Sigmoid colon (tissue), 4 donors: ENCODE measurements around the gene KDM3B.

Experiments used
- CTCF ChIP-seq, 4 experiments: fragments of 450-650 bp in 3 of 4; fragments of 200-600 bp in 1 of 4; IDR thresholded peaks; one replicate each; pipeline ENCODE4 v1.5.1; 2016 to 2019; ENCODE audit warnings: antibody characterized with exemption in 4 of 4, mild to moderate bottlenecking in 3 of 4, moderate library complexity in 2 of 4
- EP300 ChIP-seq, 4 donors: sonication (generic); formaldehyde crosslinking; IDR thresholded peaks; one replicate each; pipeline ENCODE4 v1.6.1; 2017; ENCODE audit warnings: antibody characterized with exemption in 4 of 4
- POLR2A ChIP-seq, 2 donors: fragments of 450-650 bp; IDR thresholded peaks; one replicate each; pipeline ENCODE4 v1.6.1; 2016; ENCODE audit warnings: antibody characterized with exemption in 2 of 2, mild to moderate bottlenecking in 2 of 2, moderate library complexity in 2 of 2
- POLR2AphosphoS5 ChIP-seq, 4 donors: sonication (generic); formaldehyde crosslinking; IDR thresholded peaks; one replicate each; pipeline ENCODE4 v1.6.1; 2017; ENCODE audit warnings: antibody characterized with exemption in 4 of 4

- TF ChIP-seq CTCF (IDR thresholded peaks at IDR 0.05) = no peak
- TF ChIP-seq POLR2A (IDR thresholded peaks at IDR 0.05) = no peak
- no peak for TF ChIP-seq EP300 (IDR thresholded peaks at IDR 0.05)
- no peak for TF ChIP-seq POLR2AphosphoS5 (IDR thresholded peaks at IDR 0.05)
Observed at GRCh38 chr5:138391859-138392386, 39.4 kb downstream of the KDM3B start.
